ENCODE data around the gene SLC6A19. TPM values are rescaled to one million over a fixed set of nuclear protein-coding genes. Genes with fewer than 3 reads are reported as not detected.

Gene SLC6A19
- total RNA-seq, 1 donor from 2014 or later: not detected

DNA sequence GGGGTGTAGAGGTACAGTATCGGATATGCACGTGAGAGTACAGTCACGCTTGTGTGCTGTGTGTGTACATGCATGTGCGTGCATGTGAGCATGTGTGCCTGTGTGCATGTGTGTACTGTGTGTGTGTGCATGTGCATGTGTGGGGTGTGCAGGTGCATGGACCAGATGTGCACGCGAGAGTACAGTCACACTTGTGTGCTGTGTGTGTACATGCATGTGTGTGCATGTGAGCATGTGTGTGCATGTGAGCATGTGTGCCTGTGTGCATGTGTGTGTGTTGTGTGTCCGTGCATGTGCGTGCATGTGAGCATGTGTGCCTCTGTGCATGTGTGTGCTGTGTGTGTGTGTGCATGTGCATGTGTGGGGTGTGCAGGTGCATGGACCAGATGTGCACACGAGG is 10.3 kb downstream of the SLC6A19 start:
- TF ChIP-seq, protein P1, sequence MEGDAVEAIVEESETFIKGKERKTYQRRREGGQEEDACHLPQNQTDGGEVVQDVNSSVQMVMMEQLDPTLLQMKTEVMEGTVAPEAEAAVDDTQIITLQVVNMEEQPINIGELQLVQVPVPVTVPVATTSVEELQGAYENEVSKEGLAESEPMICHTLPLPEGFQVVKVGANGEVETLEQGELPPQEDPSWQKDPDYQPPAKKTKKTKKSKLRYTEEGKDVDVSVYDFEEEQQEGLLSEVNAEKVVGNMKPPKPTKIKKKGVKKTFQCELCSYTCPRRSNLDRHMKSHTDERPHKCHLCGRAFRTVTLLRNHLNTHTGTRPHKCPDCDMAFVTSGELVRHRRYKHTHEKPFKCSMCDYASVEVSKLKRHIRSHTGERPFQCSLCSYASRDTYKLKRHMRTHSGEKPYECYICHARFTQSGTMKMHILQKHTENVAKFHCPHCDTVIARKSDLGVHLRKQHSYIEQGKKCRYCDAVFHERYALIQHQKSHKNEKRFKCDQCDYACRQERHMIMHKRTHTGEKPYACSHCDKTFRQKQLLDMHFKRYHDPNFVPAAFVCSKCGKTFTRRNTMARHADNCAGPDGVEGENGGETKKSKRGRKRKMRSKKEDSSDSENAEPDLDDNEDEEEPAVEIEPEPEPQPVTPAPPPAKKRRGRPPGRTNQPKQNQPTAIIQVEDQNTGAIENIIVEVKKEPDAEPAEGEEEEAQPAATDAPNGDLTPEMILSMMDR (IDR thresholded peaks at IDR 0.05): no peak
- Histone ChIP-seq H3K27me3 (no peaks in the 10 kb centered on the region), H3K4me1 (no peaks in the 10 kb centered on the region), H3K27ac (no peak overlapping the region), H3K36me3 (no peaks in the 10 kb centered on the region), H3K4me3 (no peak overlapping the region), H3K9me3 (no peaks in the 10 kb centered on the region)
- no peak for DNase-seq (ENCODE audit: low spot score in 2 of 2)
- intact Hi-C loops (cut with DNase I): no loop called here

DNA sequence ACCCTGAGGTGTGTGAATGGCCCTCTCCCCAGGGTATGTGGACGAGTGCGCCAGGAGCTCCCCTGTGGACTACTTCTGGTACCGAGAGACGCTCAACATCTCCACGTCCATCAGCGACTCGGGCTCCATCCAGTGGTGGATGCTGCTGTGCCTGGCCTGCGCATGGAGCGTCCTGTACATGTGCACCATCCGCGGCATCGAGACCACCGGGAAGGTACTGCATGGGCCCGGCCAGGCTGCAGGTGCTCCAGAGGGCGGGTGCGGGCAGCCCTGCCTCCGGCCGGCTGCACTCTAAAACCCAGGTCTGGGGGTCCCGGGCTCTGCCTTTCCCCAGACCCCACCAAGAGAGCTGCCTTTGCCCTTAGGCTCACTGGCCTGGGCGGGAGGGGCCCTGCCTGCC is 10.9 kb downstream of the SLC6A19 start:
- Histone ChIP-seq H3K4me1 (no peaks in the 10 kb centered on the region), H3K36me3 (no peaks in the 10 kb centered on the region), H3K27me3 (no peaks in the 10 kb centered on the region), H3K9me3 (no peaks in the 10 kb centered on the region), H3K27ac (no peak overlapping the region), H3K4me3 (no peak overlapping the region)
- no peak for DNase-seq (ENCODE audit: low spot score in 2 of 2)
- TF ChIP-seq, protein P1 (IDR thresholded peaks at IDR 0.05): no peak
- intact Hi-C loops (cut with DNase I): no loop called here

DNA sequence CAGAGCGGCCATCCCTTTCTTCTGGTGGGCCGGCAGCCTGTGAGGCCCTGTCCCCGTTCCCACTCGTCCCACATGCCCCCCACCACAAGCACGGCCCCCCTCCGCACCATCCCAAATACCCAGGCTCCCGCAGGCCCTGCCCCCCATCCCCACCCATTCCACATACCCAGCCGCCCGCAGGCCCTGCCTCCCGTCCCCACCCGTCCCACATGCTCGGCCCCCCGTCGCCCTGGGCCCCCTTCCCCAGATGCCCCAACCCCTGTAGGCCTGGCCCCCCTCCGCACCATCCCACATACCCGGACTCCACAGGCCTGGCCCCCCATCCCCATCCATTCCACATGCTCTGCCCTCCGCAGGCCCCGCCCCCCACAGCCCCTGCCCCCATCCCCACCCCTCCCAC is 11.5 kb downstream of the SLC6A19 start:
- no peaks in the 10 kb centered on the region for H3K27me3 ChIP-seq
- H3K36me3 ChIP-seq: no peaks in the 10 kb centered on the region
- TF ChIP-seq, protein P1 (IDR thresholded peaks at IDR 0.05): no peak
- no peaks in the 10 kb centered on the region for H3K4me1 ChIP-seq
- intact Hi-C loops (cut with DNase I): no loop called here
- no peaks in the 10 kb centered on the region for H3K9me3 ChIP-seq
- H3K4me3 ChIP-seq: no peak overlapping the region
- no peak for DNase-seq (ENCODE audit: low spot score in 2 of 2)
- H3K27ac ChIP-seq: no peak overlapping the region

DNA sequence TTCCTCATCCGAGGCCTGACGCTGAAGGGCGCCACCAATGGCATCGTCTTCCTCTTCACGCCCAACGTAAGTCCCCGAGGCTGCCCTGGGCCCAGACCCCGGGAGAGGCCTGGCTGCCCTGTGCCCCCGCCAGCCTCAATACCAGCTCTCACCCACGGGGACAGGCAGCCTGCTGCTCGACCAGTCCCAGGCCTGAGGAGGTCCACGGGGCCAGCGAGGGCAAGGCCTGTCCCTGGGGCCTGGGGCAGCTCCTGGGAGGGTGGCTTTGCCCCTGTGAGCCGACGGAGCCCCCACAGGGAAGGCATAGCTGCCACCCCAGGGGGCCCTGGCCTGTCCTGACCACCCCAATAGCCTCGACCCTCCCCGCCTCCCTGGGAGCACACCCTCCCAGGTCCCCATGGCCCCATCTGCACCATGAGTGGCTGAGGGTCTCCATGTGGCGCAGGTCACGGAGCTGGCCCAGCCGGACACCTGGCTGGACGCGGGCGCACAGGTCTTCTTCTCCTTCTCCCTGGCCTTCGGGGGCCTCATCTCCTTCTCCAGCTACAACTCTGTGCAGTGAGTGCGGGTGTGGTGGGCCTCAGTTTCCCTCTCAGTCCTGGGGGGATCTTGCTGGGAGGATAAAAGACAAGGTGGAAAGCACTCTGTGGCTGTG is 12.2 kb downstream of the SLC6A19 start:
- intact Hi-C loops (cut with DNase I): no loop called here
- no peak overlapping the region for H3K27ac ChIP-seq
- no peaks in the 10 kb centered on the region for H3K9me3 ChIP-seq
- H3K4me1 ChIP-seq: no peaks in the 10 kb centered on the region
- TF ChIP-seq, protein P1 (IDR thresholded peaks at IDR 0.05): no peak
- no peak overlapping the region for H3K4me3 ChIP-seq
- H3K36me3 ChIP-seq: no peaks in the 10 kb centered on the region
- DNase-seq (ENCODE audit: low spot score in 2 of 2): no peak
- H3K27me3 ChIP-seq: no peaks in the 10 kb centered on the region

DNA sequence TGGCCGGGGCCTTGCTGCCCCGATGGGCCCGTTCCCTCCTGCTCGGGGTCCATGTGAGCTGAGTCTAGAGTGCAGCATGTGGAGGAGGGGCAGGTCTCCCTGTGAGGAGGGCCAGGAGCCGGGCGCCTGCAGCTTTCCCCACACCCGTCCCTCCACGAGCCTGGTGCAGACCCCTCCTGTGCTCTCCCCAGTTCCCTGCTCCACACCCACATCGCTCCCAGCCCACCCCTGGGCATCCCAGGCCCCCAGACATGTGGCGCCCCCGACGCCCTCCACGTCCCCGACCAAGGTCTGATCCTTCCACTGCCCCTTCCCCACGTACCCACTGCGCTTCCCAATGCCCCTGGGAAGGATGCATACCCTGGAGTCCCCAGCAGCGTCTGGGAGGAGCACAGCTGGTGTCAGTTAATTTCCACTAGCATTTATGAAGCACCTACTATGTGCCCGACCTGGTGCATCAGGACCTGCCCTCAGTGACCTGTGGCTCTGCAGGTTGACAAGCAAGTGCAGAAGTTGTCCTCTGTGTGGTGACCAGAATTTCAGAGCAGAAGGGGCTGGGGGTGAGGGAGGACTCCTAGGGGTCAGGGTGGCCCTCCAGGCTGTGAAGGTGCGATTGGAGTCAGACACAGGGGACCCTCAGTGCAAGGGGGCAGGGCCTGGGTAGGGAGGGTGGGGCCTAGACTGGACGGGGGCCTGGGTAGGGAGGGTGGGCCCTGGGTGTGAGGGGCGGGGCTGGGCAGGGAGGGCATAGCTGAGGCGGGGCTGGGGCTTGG is 13.0 kb downstream of the SLC6A19 start:
- Histone ChIP-seq H3K9me3 (no peaks in the 10 kb centered on the region), H3K36me3 (no peaks in the 10 kb centered on the region), H3K4me1 (no peaks in the 10 kb centered on the region), H3K4me3 (no peak overlapping the region), H3K27me3 (no peaks in the 10 kb centered on the region), H3K27ac (no peak overlapping the region)
- intact Hi-C loops (cut with DNase I): no loop called here
- no peak for DNase-seq (ENCODE audit: low spot score in 2 of 2)
- TF ChIP-seq, protein P1 (IDR thresholded peaks at IDR 0.05): no peak

All from ascending aorta (tissue), 2 donors.